Psoas muscle (tissue), 8 donors: ENCODE data around the gene VLDLR. TPM values are rescaled to one million over a fixed set of nuclear protein-coding genes. Genes with fewer than 3 reads are reported as not detected.

Experiments
- ATAC-seq, 4 donors: fragments of 200-7000 bp; cut with Tn5 transposase; one replicate each; pipeline ENCODE4 v1.9.1; 2020; ENCODE audit warnings: moderate library complexity in 3 of 4, mild to moderate bottlenecking in 2 of 4
- DNase-seq, 2 donors: peaks; one replicate each; pipeline ENCODE4 v3.0.0-alpha.2; 2020
- H3K27ac ChIP-seq: fragments of 200-600 bp; one replicate; pipeline ENCODE4 v1.8.0; 2022
- H3K27me3 ChIP-seq, 3 donors: fragments of 200-600 bp in 1 of 3; one replicate each; pipeline versions ENCODE4 v1.6.1 to v1.8.0; 2013 to 2022; ENCODE audit warnings: low read length in 2 of 3, mild to moderate bottlenecking in 2 of 3, moderate library complexity in 1 of 3; ENCODE audit not compliant: insufficient read depth in 3 of 3
- H3K36me3 ChIP-seq, 2 donors: fragments of 200-600 bp in 1 of 2; one replicate each; pipeline versions ENCODE4 v1.6.1 to v1.8.0; 2013 to 2022; ENCODE audit warnings: low read depth in 1 of 2, mild to moderate bottlenecking in 1 of 2, moderate library complexity in 1 of 2; ENCODE audit not compliant: insufficient read depth in 1 of 2
- H3K4me1 ChIP-seq: fragments of 200-600 bp; one replicate; pipeline ENCODE4 v1.8.0; 2022
- H3K4me3 ChIP-seq: fragments of 200-600 bp; one replicate; pipeline ENCODE4 v1.8.0; 2022; ENCODE audit warnings: mild to moderate bottlenecking
- H3K9me3 ChIP-seq: fragments of 200-600 bp; one replicate; pipeline ENCODE4 v1.8.0; 2022
- WGBS, 3 donors: extraction: QIAGEN DNeasy Blood & Tissue Kit; methylation state at CpG; one replicate each; pipeline versions ENCODE4 v1.1.6 to v1.1.7; 2013; 5-methylcytosine and 5-hydroxymethylcytosine counted together
- intact Hi-C, 2 donors: fragments of 100-400 bp; cut with DNase I; formaldehyde crosslinking; loops; one replicate each; pipeline versions ENCODE4 v1.11.0 to v1.14.2; 2022
- polyA plus RNA-seq, 3 donors: library from polyadenylated mRNA; stranded (reverse); fragments of 200-250 nt; gene quantifications; one replicate each; pipeline ENCODE4 v1.2.3, GENCODE V29; 2013
- total RNA-seq, 4 donors: library from RNA; stranded (reverse); fragmentation: NEBNext Ultra II Directional in 2 of 4; extraction: Animal tissue kit (Norgen Biotek cat#: 25700) in 2 of 4; gene quantifications; one replicate each; pipeline versions ENCODE4 v1.2.1 to v1.2.4, GENCODE V29; 2021 to 2023
- TF ChIP-seq, protein P1 (sequence below): fragments of 200-600 bp; IDR thresholded peaks from one replicate; pipeline ENCODE4 v1.8.0; 2022; ENCODE audit warnings: antibody characterized with exemption
- donor health status: healthy with polysubstance abuse.
- donor health status: DM: no; HTN: no; CAD: no; lungs with moderate emphysema.
- donor health status: Bipolar disorder and iron deficiency.
- donor health status: healthy.
- donor health status: DM: yes; HTN: yes; CAD: no.
- donor health status: DM: no; HTN: no; CAD: no.
- donor health status: DM: no; HTN: no; CAD: no.
- donor health status: DM: yes; HTN: yes; CAD: no.

Gene VLDLR
- total and polyA plus RNA-seq, 7 donors, result 7.9 to 34.4 (median 20.3) TPM

GRCh38 chr9:2677915-2678889 is 56.6 kb downstream of the VLDLR start:
- Histone ChIP-seq H3K27me3 (no peaks in the 10 kb centered on the region), H3K4me3 (no peak overlapping the region), H3K36me3 (no peaks in the 10 kb centered on the region), H3K4me1 (peaks cover 8% of the 10 kb centered on the region), H3K9me3 (no peaks in the 10 kb centered on the region), H3K27ac (no peak overlapping the region)
- TF ChIP-seq, protein P1, sequence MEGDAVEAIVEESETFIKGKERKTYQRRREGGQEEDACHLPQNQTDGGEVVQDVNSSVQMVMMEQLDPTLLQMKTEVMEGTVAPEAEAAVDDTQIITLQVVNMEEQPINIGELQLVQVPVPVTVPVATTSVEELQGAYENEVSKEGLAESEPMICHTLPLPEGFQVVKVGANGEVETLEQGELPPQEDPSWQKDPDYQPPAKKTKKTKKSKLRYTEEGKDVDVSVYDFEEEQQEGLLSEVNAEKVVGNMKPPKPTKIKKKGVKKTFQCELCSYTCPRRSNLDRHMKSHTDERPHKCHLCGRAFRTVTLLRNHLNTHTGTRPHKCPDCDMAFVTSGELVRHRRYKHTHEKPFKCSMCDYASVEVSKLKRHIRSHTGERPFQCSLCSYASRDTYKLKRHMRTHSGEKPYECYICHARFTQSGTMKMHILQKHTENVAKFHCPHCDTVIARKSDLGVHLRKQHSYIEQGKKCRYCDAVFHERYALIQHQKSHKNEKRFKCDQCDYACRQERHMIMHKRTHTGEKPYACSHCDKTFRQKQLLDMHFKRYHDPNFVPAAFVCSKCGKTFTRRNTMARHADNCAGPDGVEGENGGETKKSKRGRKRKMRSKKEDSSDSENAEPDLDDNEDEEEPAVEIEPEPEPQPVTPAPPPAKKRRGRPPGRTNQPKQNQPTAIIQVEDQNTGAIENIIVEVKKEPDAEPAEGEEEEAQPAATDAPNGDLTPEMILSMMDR, result no peak
- intact Hi-C loops, result no loop called here
- WGBS, 3 donors, result 27 to 42% (median 30%) methylated on average over 5 of the region's 5 CpGs
- ATAC-seq (peak in 2 of 4 donors; percentile 57 to 69), DNase-seq (no peak)

- no peak overlapping the region for H3K27ac ChIP-seq
- H3K4me1 ChIP-seq, result peaks cover 8% of the 10 kb centered on the region
- peak; percentile 79 to 91 (median 84) for ATAC-seq
- DNase-seq, result no peak
- no peaks in the 10 kb centered on the region for H3K9me3 ChIP-seq
- H3K4me3 ChIP-seq, result no peak overlapping the region
- WGBS, 3 donors, result 63 to 81% (median 63%) methylated on average over 2 of the region's 2 CpGs
- H3K27me3 ChIP-seq, result no peaks in the 10 kb centered on the region
- no peaks in the 10 kb centered on the region for H3K36me3 ChIP-seq
- intact Hi-C loops, result no loop called here
- TF ChIP-seq, protein P1, result no peak
These were observed 57.4 kb downstream of the VLDLR start for GRCh38 chr9:2679011-2679410.

- ATAC-seq (no peak), DNase-seq (no peak)
- Histone ChIP-seq H3K36me3 (no peaks in the 10 kb centered on the region), H3K9me3 (no peaks in the 10 kb centered on the region), H3K4me1 (peaks cover 8% of the 10 kb centered on the region), H3K4me3 (no peak overlapping the region), H3K27me3 (no peaks in the 10 kb centered on the region), H3K27ac (no peak overlapping the region)
- intact Hi-C loops, result no loop called here
- WGBS, 3 donors, result 68 to 80% (median 77%) methylated on average over 1 of the region's 1 CpG
- TF ChIP-seq, protein P1, result no peak
These were observed 60.4 kb downstream of the VLDLR start for GRCh38 chr9:2681981-2682380.

GRCh38 chr9:2686911-2687310 is 65.3 kb downstream of the VLDLR start:
- no peaks in the 10 kb centered on the region for H3K9me3 ChIP-seq
- no peaks in the 10 kb centered on the region for H3K4me1 ChIP-seq
- H3K36me3 ChIP-seq, result no peaks in the 10 kb centered on the region
- H3K27me3 ChIP-seq, result no peaks in the 10 kb centered on the region
- H3K27ac ChIP-seq, result no peak overlapping the region
- no peak overlapping the region for H3K4me3 ChIP-seq
- 86 to 96% (median 95%) methylated on average over 4 of the region's 4 CpGs for WGBS, 3 donors
- ATAC-seq (no peak), DNase-seq (no peak)
- intact Hi-C loops, result no loop called here
- TF ChIP-seq, protein P1, result no peak
